Measurements from ENCODE around the gene FAM13A. TPM values are rescaled to one million over a fixed set of nuclear protein-coding genes. Genes with fewer than 3 reads are reported as not detected.
A peak's percentile ranks its signal among the peaks of the same experiment; 100 is the strongest.

The FAM13A gene
- total and polyA plus RNA-seq, 2 donors (not counting 3 experiments of a cell fraction or from before 2014, with no cell fraction given): 3.3 to 10.5 TPM

DNA sequence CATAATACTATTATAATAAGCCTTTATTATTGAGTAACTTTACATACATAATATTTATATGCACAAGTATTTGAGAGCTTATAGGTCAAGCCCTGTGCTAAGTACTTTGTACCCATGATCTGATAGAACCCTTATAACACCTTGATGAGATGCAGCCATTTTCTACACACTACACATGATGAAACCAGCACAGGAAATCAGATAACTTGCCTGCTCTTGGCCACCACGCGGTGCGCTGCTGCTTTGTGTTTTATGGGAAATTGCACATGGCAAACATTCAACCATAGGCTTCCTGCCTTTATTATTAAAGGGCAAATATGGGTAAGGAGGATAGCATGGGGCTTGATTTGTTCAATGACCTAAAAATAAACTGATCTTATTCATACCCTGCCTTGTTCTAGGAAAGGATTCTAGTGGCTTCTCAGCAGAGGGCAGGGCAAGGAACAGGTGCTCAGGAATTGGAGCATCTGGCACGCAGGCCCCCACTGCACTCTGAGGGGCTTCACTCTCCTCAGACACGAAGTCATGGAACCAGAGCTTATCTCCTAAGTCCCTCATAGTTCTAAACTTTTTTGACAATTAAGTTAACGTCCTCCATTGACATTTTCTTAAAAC is 327.7 kb downstream of the FAM13A start:
- Histone ChIP-seq H4K20me1 (replicated peaks; ENCODE audit: control insufficient read depth, extremely low read depth, insufficient read depth, low read length) (no peaks in the 10 kb centered on the region), H3K27me3 (ENCODE audit: control insufficient read depth in 2 of 2, insufficient read depth in 2 of 2, low read length in 2 of 2) (no peaks in the 10 kb centered on the region), H3K9me3 (replicated peaks; ENCODE audit: control insufficient read depth, insufficient read depth, low read length) (no peaks in the 10 kb centered on the region), H3K79me2 (ENCODE audit: control insufficient read depth, insufficient read depth, low read length) (no peaks in the 10 kb centered on the region), H3K27ac (ENCODE audit: insufficient read depth, low read depth, low read length) (no peak overlapping the region), H3K36me3 (ENCODE audit: control insufficient read depth in 2 of 2, extremely low read depth in 1 of 2, insufficient read depth in 2 of 2, low read length in 2 of 2) (peaks cover 6% of the 10 kb centered on the region in 2 experiments), H3K4me1 (ENCODE audit: control insufficient read depth, extremely low read depth, insufficient read depth, low read length) (peaks cover 8% of the 10 kb centered on the region), H3K4me3 (replicated peaks in 1 of 3; ENCODE audit: insufficient read depth in 1 of 3, low read depth in 1 of 3, low read length in 3 of 3) (no peak overlapping the region), H3K9ac (replicated peaks; ENCODE audit: extremely low read depth, insufficient read depth, low read length) (no peak overlapping the region), H2AFZ (ENCODE audit: low read depth, low read length) (no peak overlapping the region), H3K4me2 (ENCODE audit: insufficient read depth, low read length) (peak overlapping the region; percentile 6), H3K9me1 (replicated peaks; ENCODE audit: control insufficient read depth, extremely low read depth, insufficient read depth, low read length) (no peaks in the 10 kb centered on the region)
- ChIA-PET POLR2A (no interaction called here), CTCF (interaction anchor here (0.9 to 1.3 kb wide), 2 partner anchors 62 to 295 kb away, joined by 5 read pairs; no protein-coding TSS in a partner anchor)
- intact Hi-C loops (cut with micrococcal nuclease): loop anchor here (5.0 kb wide), 1 partner anchor 63 kb away; no protein-coding TSS in a partner anchor
- dilution Hi-C loops (cut with MboI; ENCODE audit: extremely low pct_ligation_motif_present, low sequenced_read_pairs): no loop called here
- TF ChIP-seq FOS (IDR thresholded peaks at IDR 0.05; ENCODE audit: borderline replicate concordance, insufficient read depth, low read length): no peak
- TF ChIP-seq MYC (IDR thresholded peaks at IDR 0.05; ENCODE audit: low read depth, low read length): no peak
- no peak for TF ChIP-seq EZH2 (IDR thresholded peaks at IDR 0.05; ENCODE audit: borderline replicate concordance, low read depth, low read length, severe bottlenecking)
- TF ChIP-seq GATA2 (IDR thresholded peaks at IDR 0.05; ENCODE audit: insufficient read depth, insufficient read length, low read depth, low read length): peak; percentile 51
- TF ChIP-seq, protein P1, sequence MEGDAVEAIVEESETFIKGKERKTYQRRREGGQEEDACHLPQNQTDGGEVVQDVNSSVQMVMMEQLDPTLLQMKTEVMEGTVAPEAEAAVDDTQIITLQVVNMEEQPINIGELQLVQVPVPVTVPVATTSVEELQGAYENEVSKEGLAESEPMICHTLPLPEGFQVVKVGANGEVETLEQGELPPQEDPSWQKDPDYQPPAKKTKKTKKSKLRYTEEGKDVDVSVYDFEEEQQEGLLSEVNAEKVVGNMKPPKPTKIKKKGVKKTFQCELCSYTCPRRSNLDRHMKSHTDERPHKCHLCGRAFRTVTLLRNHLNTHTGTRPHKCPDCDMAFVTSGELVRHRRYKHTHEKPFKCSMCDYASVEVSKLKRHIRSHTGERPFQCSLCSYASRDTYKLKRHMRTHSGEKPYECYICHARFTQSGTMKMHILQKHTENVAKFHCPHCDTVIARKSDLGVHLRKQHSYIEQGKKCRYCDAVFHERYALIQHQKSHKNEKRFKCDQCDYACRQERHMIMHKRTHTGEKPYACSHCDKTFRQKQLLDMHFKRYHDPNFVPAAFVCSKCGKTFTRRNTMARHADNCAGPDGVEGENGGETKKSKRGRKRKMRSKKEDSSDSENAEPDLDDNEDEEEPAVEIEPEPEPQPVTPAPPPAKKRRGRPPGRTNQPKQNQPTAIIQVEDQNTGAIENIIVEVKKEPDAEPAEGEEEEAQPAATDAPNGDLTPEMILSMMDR (IDR thresholded peaks at IDR 0.05; ENCODE audit: extremely low read depth in 1 of 2, insufficient read depth in 1 of 2, low read depth in 1 of 2, low read length in 2 of 2): peak in 1 of 2 donors; percentile 26
- TF ChIP-seq POLR2AphosphoS5 (IDR thresholded peaks at IDR 0.05; ENCODE audit: insufficient read depth, low read depth, low read length): no peak
- TF ChIP-seq JUN (IDR thresholded peaks at IDR 0.05; ENCODE audit: borderline replicate concordance, insufficient read depth, insufficient read length, low read depth): no peak
- TF ChIP-seq, protein P2, sequence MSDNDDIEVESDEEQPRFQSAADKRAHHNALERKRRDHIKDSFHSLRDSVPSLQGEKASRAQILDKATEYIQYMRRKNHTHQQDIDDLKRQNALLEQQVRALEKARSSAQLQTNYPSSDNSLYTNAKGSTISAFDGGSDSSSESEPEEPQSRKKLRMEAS (IDR thresholded peaks at IDR 0.05; ENCODE audit: insufficient read depth, insufficient read length): peak; percentile 53
- no peak for TF ChIP-seq POLR2A (IDR thresholded peaks at IDR 0.05; ENCODE audit: low read depth, low read length)
- BruUV-seq (replicated peaks): no TSS peak
- DNase-seq (ENCODE audit: low read depth, low spot score): peak; percentile 84
- FAIRE-seq: peak; percentile 74
